ENCODE data around the gene TMSB15C. TPM values are rescaled to one million over a fixed set of nuclear protein-coding genes. Genes with fewer than 3 reads are reported as not detected.

TMSB15C gene
- total and polyA plus RNA-seq, 2 donors (not counting 3 experiments of a cell fraction or from before 2014, with no cell fraction given) = 3.1 to 7.0 TPM

GRCh38 chrX:104105330-104106262 lies 29.6 kb upstream of the TMSB15C start:
- FAIRE-seq (peak; percentile 31), DNase-seq (ENCODE audit: low read depth, low spot score) (no peak)
- Histone ChIP-seq H3K27me3 (ENCODE audit: control insufficient read depth in 2 of 2, insufficient read depth in 2 of 2, low read length in 2 of 2) (no peaks in the 10 kb centered on the region), H2AFZ (ENCODE audit: low read depth, low read length) (no peak overlapping the region), H4K20me1 (replicated peaks; ENCODE audit: control insufficient read depth, extremely low read depth, insufficient read depth, low read length) (no peaks in the 10 kb centered on the region), H3K36me3 (ENCODE audit: control insufficient read depth in 2 of 2, extremely low read depth in 1 of 2, insufficient read depth in 2 of 2, low read length in 2 of 2) (no peaks in the 10 kb centered on the region), H3K27ac (ENCODE audit: insufficient read depth, low read depth, low read length) (no peak overlapping the region), H3K4me1 (ENCODE audit: control insufficient read depth, extremely low read depth, insufficient read depth, low read length) (no peaks in the 10 kb centered on the region), H3K79me2 (ENCODE audit: control insufficient read depth, insufficient read depth, low read length) (no peaks in the 10 kb centered on the region), H3K9ac (replicated peaks; ENCODE audit: extremely low read depth, insufficient read depth, low read length) (no peak overlapping the region), H3K4me3 (replicated peaks in 1 of 3; ENCODE audit: insufficient read depth in 1 of 3, low read depth in 1 of 3, low read length in 3 of 3) (no peak overlapping the region), H3K9me1 (replicated peaks; ENCODE audit: control insufficient read depth, extremely low read depth, insufficient read depth, low read length) (no peaks in the 10 kb centered on the region), H3K9me3 (replicated peaks; ENCODE audit: control insufficient read depth, insufficient read depth, low read length) (no peaks in the 10 kb centered on the region), H3K4me2 (ENCODE audit: insufficient read depth, low read length) (no peak overlapping the region)
- no TSS peak for BruUV-seq (replicated peaks)
- TF ChIP-seq CTCF (IDR thresholded peaks at IDR 0.05; ENCODE audit: extremely low read depth in 1 of 2, insufficient read depth in 1 of 2, low read depth in 1 of 2, low read length in 2 of 2) (no peak), FOS (IDR thresholded peaks at IDR 0.05; ENCODE audit: borderline replicate concordance, insufficient read depth, low read length) (no peak), GATA2 (IDR thresholded peaks at IDR 0.05; ENCODE audit: insufficient read depth, insufficient read length, low read depth, low read length) (no peak), MYC (IDR thresholded peaks at IDR 0.05; ENCODE audit: low read depth, low read length) (no peak), POLR2AphosphoS5 (IDR thresholded peaks at IDR 0.05; ENCODE audit: insufficient read depth, low read depth, low read length) (no peak), MAX (IDR thresholded peaks at IDR 0.05; ENCODE audit: insufficient read depth, insufficient read length) (no peak), JUN (IDR thresholded peaks at IDR 0.05; ENCODE audit: borderline replicate concordance, insufficient read depth, insufficient read length, low read depth) (no peak), POLR2A (IDR thresholded peaks at IDR 0.05; ENCODE audit: low read depth, low read length) (no peak), EZH2 (IDR thresholded peaks at IDR 0.05; ENCODE audit: borderline replicate concordance, low read depth, low read length, severe bottlenecking) (no peak)
- intact Hi-C loops (cut with micrococcal nuclease) = no loop called here
- dilution Hi-C loops (cut with MboI; ENCODE audit: extremely low pct_ligation_motif_present, low sequenced_read_pairs) = no loop called here
- ChIA-PET CTCF (no interaction called here), POLR2A (no interaction called here)

Data from endothelial cell of umbilical vein (primary cell).